Fibroblast of mammary gland (primary cell): ENCODE data around the gene OPHN1.

Source experiments
- DNase-seq: peaks from one replicate; pipeline ENCODE4 v3.0.0-alpha.2; 2010; ENCODE audit warnings: low read depth
- H3K4me3 ChIP-seq: 2 replicates; pipeline ENCODE4 v1.5.1; 2011; ENCODE audit warnings: low read depth, mild to moderate bottlenecking, low read length, moderate library complexity; ENCODE audit not compliant: control insufficient read depth
- CTCF ChIP-seq: conservative IDR thresholded peaks from 2 replicates; pipeline ENCODE4 v1.5.1; 2011; ENCODE audit warnings: low read depth, low read length, inconsistent platforms; ENCODE audit not compliant: control insufficient read depth, insufficient read depth

The OPHN1 gene

GRCh38 chrX:68060506-68061205 lies 372.6 kb downstream of the OPHN1 start:
- DNase-seq = no peak
- TF ChIP-seq CTCF = no peak
- no peak overlapping the region for H3K4me3 ChIP-seq

DNA sequence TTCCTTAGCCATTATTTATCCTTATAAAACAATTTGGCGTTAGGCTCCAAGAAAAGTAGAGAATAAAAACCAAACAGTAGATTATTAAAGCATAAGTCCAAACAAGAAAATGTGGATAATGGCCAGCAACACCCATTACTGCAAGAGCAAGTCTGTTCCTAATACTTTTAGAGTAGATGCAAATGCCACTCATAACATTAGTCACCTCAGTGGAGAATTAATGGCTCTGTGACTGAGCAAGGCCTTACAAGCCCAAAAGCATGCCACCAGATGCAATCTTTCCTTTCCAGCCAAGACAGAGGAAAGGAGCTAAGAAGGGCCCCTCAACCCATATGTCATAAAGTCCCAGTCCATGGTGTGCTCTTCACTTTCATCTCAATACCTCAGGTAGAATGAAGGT lies 373.8 kb downstream of the OPHN1 start:
- no peak for TF ChIP-seq CTCF
- peak; percentile 5 for DNase-seq
- H3K4me3 ChIP-seq = no peak overlapping the region

- no peak for TF ChIP-seq CTCF
- no peak overlapping the region for H3K4me3 ChIP-seq
- DNase-seq = no peak
These were observed 383.8 kb downstream of the OPHN1 start for GRCh38 chrX:68049466-68049865.

- H3K4me3 ChIP-seq = no peak overlapping the region
- no peak for DNase-seq
- no peak for TF ChIP-seq CTCF
These were observed 384.5 kb downstream of the OPHN1 start for GRCh38 chrX:68048774-68049173.

GRCh38 chrX:68045008-68045577 lies 388.2 kb downstream of the OPHN1 start:
- DNase-seq = no peak
- no peak for TF ChIP-seq CTCF
- no peak overlapping the region for H3K4me3 ChIP-seq

DNA sequence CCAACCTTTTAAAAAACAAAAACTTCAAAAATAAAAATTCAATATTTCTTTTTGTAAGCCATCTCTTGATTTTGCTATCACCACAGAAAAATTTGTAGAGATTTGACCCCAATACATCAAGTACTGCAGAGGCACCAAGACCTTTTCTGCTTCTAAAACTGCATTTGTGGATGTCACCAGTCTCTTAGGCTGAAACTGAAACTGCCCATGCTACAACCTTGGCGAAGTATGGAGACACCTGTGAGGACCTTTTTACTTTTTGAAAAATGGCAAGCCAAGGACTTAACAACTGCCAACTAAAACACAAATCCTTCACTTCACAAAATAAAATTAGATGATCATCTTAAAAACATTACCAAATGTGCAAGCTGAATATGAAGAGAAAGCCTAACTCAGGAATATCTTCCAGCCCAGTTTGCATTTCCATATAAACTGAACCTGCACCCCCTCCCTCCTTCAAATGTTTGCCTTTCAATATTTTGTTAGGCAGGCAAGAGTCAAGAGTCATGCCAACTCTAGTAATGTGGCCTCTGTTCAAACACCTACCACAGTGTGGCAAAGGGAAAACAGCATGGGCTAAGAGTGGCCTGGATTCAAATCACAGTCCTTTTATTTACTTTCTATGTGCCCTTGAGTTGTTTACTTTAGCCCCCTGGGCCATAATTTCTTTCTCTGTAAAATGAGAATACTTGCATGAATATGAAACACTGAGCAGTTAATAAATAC lies 389.4 kb downstream of the OPHN1 start:
- TF ChIP-seq CTCF = no peak
- no peak for DNase-seq
- H3K4me3 ChIP-seq = no peak overlapping the region

DNA sequence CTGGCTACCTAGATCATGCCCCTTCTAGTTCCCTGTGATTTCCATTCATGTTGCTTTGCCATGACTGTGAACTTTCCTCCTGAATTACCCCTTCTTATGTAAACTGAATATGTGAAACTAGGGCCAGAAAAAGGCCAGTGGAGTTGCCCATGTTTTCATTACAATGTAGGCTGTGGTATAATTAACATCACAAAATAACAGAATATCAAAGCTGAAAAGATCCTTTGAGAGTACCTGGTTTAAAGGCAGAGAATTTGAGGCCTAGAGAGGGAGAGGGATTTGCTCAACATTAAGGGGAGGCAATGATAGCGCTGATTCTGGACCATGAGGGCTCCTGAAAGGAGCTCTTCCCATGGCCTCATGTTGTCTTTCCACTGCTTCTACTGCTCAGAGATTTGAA lies 392.2 kb downstream of the OPHN1 start:
- no peak for TF ChIP-seq CTCF
- no peak for DNase-seq

More for the DNA sequence above, 392.2 kb downstream of the OPHN1 start:
- no peak overlapping the region for H3K4me3 ChIP-seq
